KG1 (cell line): ENCODE measurements around the gene SERGEF.

Experiments
- DNase-seq: peaks from one replicate; lab custom pipeline; 2025; lab: John Stamatoyannopoulos, UW

The SERGEF gene

GRCh38 chr11:17786824-17787525, 225.9 kb downstream of the SERGEF start:
- DNase-seq: no peak

- DNase-seq: no peak
Observed at GRCh38 chr11:17783878-17784277, 229.0 kb downstream of the SERGEF start.

DNA sequence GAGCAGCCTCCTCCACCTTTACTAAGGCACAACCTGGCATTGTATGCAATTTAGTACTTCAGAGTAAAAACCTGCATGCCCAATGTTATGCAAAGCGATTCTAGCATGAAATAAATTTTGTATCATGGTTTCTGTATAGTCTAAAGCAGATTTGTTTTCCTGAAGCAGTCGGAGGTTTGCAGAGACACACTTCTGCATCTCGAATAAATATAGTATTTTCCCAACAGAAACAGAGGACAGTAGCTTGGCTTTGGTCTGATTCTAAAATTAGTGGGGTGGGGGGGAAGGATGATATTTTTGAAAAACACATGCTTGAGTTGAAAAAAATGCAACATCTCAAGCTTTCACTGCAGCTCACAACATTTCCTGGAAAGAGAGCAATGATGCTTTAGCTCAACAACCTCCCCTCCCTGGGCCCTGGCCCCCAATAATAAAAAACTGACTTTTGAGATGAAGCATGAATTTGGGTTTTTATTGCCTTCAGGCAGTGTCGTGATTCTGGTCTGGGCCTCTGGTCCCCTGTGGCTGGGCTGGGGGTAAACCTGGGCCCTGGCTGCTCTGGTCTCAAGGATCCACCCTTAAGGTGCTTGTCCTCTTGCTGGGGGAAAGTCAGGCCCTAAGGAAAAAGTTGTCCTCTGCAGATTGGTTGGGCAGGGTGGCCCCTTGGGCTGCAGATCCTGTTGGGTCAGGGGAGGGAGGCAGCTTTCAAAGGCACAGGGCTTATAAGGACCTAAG, 230.1 kb downstream of the SERGEF start:
- DNase-seq: no peak

DNA sequence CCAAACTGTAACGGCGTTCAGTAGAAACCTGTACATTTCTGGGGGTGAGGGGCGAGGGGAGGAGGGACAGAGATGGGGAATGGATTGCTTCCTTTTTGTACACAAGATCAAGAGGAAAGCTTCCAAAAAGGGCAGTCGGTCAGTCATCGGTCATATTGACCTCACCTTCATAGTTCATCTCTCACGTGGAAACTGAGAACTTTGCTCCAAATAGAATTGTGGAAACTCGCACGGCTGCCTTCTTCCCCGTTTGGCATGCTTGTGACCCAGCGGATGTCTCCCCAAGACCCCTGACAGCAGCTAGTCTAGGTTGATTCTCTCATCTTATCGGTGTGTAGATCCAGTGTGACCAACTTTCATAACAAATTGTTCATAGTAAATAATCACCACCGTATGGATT, 230.7 kb downstream of the SERGEF start:
- DNase-seq: no peak

DNA sequence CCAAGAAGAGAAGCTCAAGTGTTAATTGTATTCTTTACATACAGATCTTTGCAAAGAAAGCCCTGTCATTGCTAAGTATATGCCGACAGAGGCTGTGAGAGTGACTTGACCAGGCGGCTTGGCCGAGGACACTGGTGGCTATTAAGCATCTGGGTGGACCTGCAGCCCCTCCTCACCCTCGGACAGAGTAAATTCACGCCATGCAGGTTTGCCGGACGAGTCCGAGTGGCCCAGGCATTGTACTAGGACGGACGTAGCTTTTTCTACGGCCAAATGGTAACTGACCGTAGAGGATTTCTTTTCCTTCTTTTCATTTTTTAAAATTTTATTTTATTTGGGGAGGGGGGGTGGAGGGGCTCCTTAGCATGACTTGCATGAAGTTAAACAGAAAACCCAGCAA, 231.2 kb downstream of the SERGEF start:
- DNase-seq: no peak

GRCh38 chr11:17781221-17781620, 231.6 kb downstream of the SERGEF start:
- no peak for DNase-seq

DNA sequence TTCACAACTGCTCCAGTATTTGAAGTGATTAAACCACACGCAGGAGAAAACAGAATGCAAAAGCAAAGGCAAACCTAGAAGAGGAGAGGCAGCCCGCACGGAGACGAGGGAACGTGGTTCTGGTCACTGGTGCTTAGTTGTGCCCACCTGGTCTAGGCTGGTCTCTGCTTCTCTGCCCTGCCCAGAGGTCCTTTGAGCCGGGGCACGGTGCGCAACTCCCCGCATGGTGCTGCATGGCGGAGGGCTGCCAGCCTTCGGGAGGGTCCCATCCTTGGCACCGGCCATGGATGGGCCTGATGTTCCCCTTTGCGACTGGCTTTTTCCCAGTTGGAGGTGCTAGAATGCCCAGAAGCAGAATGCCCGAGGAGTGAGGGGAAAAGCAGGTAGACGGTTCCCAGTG, 232.2 kb downstream of the SERGEF start:
- no peak for DNase-seq

- no peak for DNase-seq
Observed at GRCh38 chr11:17779861-17780594, 232.8 kb downstream of the SERGEF start.

DNA sequence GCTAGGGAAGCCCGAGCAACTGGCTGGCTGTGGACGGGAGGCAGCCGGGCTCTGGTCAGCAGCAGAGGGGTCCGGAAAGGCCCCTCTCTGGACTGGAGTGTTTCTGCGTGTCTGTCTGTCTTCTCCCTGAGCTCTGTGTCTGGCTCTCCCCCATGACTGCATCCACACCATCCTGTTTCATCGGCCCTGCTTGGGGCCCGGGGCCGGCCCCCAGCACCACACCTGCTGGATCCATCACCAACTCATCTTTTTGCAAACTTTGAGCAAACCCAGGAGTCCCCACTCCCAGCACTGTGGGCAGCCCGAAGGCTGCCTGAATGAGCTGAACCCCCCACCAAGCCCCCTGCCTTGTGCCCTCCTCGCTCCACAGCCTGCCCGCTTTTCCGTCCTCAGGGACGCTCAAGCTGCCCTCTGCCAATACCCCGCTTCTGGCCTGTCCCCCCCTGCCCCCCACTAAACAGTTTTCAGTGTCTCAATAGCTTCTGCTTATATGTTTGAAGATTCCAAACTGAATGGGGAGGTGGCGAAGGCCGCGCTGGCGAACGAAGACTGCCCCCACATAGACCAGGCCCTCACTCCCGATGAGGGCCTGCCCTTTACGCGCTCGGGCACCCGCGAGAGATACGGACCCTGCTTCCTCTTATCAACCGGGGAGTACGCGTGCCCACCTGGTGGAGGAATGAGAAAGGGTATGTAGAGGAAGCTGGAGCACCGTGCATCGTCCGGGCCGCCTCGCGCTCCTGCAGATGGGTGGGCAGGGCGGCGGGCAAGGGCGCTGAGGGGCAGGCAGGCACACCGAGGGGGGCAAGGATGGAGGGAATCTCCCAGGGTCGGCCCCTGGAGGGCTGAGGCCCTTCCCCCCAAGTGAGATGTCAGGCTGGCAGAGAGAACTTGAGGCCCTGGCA, 233.6 kb downstream of the SERGEF start:
- no peak for DNase-seq

DNA sequence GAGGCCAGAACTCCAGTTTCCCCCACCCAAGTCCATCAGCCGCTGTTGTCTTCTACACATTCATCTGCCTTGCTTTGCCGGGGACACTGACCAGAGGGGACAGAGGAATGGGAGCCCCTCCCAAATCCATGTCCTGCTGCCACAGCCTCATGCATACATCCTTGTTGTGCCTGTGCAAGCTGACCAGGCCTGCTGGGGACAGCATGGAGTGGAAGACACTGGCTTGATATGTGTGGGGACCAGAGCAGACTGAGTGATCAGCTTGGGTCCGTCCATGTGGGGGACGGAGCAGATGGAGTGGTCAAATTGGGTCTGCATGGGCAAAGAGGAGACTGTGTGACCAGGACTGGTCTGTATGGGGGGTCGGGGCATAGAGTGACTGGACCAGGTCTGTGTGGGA, 234.5 kb downstream of the SERGEF start:
- DNase-seq: no peak

- DNase-seq: no peak
Observed at GRCh38 chr11:17777738-17778091, 235.1 kb downstream of the SERGEF start.

DNA sequence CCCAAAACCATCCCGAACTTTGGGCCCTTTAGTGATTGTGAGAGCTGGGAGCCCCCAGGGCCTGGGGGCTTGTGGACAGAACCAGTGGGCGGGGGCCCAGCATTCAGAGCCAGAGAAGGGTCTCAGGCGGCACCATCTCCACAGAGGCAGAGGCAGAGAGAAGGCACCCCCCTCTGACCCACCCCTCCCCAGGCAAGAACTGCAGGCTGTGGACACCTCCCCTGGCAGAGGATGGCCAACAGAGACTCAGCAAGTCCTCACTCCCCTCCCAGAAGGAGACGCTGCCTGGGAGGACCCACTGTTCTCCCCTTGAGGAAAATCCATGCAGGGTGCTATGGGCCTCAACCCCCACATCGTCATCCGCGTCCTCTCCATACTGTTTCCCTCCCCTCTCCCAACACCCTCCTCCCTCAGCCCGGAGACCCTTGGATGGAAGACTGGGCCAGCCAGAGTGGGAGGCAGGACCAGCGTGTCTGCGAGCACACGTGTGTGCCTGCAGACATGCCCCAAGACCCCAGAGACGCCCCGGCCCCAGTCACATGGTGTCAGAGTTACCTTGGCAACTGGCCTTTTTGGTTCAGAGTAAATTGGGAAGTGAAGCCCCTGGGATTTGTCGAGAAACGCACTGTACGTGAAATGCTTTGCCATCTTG, 235.6 kb downstream of the SERGEF start:
- DNase-seq: no peak

DNA sequence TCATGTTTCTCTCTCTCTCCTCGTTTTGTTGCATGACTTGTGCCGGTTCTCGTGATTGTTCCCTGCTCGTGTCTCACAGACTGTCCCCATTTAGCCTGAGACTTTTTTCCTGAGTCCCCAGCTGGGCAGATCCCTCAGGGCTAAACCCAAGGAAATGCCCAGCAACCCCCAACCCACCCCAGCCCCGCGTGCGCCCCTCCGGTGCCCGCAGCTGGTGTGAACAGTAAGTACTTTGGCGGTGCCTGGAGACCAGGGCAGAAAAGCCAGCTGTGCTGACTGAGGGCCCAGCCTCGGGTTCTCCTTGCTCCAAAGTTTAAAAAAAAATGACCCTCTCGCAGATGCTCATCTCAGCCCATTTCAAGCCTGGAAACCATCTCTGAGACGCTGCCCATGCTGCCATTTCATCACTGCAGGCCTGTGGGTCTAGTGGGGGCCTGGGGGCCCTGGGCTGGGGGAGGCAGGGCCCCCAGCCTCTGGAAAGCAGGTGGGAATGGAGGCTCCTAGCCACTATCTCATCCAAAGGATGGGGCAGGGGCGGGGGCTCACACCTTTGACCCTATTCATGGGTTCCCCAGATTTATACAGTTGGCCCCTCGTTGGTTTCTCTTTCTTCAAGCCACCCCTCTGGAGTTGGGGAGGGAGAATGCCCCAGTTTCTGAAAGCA, 236.5 kb downstream of the SERGEF start:
- DNase-seq: no peak

GRCh38 chr11:17775507-17776211, 237.2 kb downstream of the SERGEF start:
- DNase-seq: no peak

GRCh38 chr11:17775035-17775348, 237.9 kb downstream of the SERGEF start:
- no peak for DNase-seq

GRCh38 chr11:17774232-17775034, 238.4 kb downstream of the SERGEF start:
- DNase-seq: no peak

DNA sequence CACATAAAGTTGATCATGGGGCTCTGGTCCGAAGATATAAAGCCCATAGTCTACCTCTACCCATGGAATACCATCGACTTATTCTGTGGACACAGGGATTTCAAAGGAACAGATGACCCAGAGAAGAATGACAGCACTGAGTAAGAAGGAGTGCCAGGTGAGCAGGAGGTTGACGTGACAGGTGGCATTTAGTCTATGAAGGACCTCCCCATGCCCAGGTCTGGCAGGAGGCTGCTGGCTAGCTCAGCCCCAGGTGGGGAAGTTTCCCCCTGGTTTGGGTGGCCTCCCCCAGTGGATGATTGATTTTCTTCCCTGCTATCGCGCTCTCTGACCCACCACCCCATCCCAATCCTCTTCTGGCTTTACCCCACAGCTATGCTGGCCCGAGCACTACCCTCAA, 239.2 kb downstream of the SERGEF start:
- no peak for DNase-seq

GRCh38 chr11:17772704-17773600, 239.9 kb downstream of the SERGEF start:
- no peak for DNase-seq
